GM21515 (cell line): Measurements from ENCODE around the gene NRXN2.

Source experiments
- ATAC-seq: cut with Tn5 transposase; IDR thresholded peaks from one replicate; pipeline ENCODE4 v1.9.1; 2021; ENCODE audit not compliant: unreplicated experiment

NRXN2 gene

GRCh38 chr11:64723117-64723906 lies at the start of gene NRXN2:
Gene NRXN2, minus strand, starts transcription at chr11:64723197. Its CDS starts 9,498 bp downstream, at chr11:64713699.
- peak; percentile 79 for ATAC-seq

GRCh38 chr11:64772303-64773018 lies 49.5 kb upstream of the NRXN2 start:
- no peak for ATAC-seq

GRCh38 chr11:64771861-64772260 lies 48.9 kb upstream of the NRXN2 start:
- no peak for ATAC-seq

- no peak for ATAC-seq
Measured at GRCh38 chr11:64770120-64770519, 47.1 kb upstream of the NRXN2 start.

- ATAC-seq, result no peak
Measured at GRCh38 chr11:64769283-64769682, 46.3 kb upstream of the NRXN2 start.

GRCh38 chr11:64768300-64768694 lies 45.3 kb upstream of the NRXN2 start:
- no peak for ATAC-seq

GRCh38 chr11:64767344-64768299 lies 44.6 kb upstream of the NRXN2 start:
- no peak for ATAC-seq

GRCh38 chr11:64766881-64767280 lies 43.9 kb upstream of the NRXN2 start:
- no peak for ATAC-seq

GRCh38 chr11:64765851-64766665 lies 43.1 kb upstream of the NRXN2 start:
- no peak for ATAC-seq

GRCh38 chr11:64765291-64765850 lies 42.4 kb upstream of the NRXN2 start:
- no peak for ATAC-seq

GRCh38 chr11:64764753-64765152 lies 41.8 kb upstream of the NRXN2 start:
- ATAC-seq, result no peak

- ATAC-seq, result no peak
Measured at GRCh38 chr11:64764040-64764611, 41.1 kb upstream of the NRXN2 start.

- no peak for ATAC-seq
Measured at GRCh38 chr11:64763526-64764039, 40.6 kb upstream of the NRXN2 start.

- no peak for ATAC-seq
Measured at GRCh38 chr11:64762674-64763525, 39.9 kb upstream of the NRXN2 start.

GRCh38 chr11:64762277-64762673 lies 39.3 kb upstream of the NRXN2 start:
- no peak for ATAC-seq

GRCh38 chr11:64760759-64761420 lies 37.9 kb upstream of the NRXN2 start:
- ATAC-seq, result no peak

GRCh38 chr11:64759722-64760719 lies 37.0 kb upstream of the NRXN2 start, which contains the start of gene PYGM:
Gene PYGM, minus strand, starts transcription at chr11:64759974. Its CDS starts 76 bp downstream, at chr11:64759898.
- ATAC-seq, result no peak
